GM12864 (cell line): ENCODE measurements around the gene KCNJ18.
"Not testable (repeated sequence)": the region's sequence is repeated elsewhere in the genome, so short reads cannot be mapped to it uniquely, and the experiment has no call there.

Experiments used
- DNase-seq: peaks from one replicate; pipeline ENCODE4 v3.0.0-alpha.2; 2011; ENCODE audit warnings: low read depth
- H3K4me3 ChIP-seq: 2 replicates; pipeline ENCODE4 v1.5.1; 2011; ENCODE audit warnings: mild to moderate bottlenecking, low read depth, low read length, control low read depth
- TF ChIP-seq, protein P1 (sequence below): IDR thresholded peaks from 2 replicates; pipeline ENCODE4 v1.5.1; 2011; ENCODE audit warnings: low read depth, mild to moderate bottlenecking, moderate library complexity, low read length, control low read depth, inconsistent platforms; ENCODE audit errors: missing control alignments

Gene KCNJ18

DNA sequence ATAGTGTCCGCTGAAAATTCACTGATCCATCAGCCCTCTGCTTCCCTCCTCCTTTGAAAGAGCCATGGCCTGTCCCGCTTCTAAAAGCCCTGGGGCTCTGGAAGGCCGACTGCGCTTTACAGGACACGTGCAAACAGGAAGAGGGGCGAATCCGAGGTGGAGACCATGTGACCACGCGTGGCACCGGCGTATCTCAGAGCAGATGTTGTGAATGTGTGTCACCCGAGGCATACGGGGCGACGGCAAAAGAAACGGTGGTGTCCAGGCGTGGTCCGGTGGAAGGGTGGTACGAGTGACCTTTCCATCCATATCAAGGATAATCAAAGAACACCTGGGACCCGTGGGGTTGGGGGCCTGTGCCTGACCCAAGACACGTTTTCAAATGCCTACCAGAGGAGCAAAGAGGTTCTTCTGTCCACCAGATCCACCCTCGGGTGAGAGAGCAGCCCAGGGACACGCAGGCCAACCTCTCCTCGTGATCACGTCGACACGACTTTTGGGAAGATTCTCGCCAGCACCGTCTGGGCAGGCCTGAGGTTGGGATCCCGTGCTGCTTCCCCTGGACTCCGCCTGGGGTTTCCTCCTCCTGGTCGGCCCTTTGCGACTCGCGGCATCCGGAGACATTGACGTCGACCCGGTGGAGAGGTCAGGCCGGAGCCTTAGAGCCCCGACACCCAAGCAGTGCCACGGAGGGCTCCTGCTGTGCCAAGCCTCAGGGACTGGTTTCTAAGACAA lies 7.1 kb upstream of the KCNJ18 start:
- H3K4me3 ChIP-seq, DNase-seq: not testable (repeated sequence)

DNA sequence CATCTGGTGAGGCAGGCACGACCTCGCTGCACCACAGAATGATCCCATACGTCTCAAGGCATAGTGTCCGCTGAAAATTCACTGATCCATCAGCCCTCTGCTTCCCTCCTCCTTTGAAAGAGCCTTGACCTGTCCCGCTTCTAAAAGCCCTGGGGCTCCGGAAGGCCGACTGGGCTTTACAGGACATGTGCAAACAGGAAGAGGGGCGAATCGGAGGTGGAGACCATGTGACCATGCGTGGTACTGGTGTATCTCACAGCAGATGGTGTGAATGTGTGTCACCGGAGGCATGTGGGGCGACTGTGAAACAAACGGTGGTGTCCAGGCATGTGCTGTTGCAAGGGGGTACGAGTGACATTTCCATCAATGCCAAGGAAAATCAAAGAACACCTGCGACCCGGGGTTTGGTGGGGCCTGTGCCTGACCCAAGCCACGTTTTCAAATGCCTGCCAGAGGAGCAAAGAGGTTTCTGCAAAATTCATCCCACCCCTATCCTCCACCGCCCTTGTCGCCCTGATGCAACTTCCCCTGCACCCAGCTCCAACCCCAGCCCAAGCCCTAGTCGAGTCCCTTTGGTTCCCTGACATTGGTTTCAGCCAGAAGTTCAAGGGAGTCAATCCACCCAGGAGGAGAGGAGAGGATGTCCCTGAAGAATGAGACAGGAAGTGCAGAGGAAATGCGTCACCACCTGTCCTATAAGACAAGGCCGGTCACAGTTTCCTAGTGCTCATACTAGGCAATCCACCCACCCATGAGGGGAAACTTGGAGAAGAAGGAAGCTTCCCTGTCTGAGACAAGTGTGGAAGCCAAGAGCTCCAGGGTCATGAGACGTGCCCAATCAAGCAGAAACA lies 5.9 kb upstream of the KCNJ18 start:
- H3K4me3 ChIP-seq, result no peak overlapping the region
- DNase-seq, result no peak
- TF ChIP-seq, protein P1, sequence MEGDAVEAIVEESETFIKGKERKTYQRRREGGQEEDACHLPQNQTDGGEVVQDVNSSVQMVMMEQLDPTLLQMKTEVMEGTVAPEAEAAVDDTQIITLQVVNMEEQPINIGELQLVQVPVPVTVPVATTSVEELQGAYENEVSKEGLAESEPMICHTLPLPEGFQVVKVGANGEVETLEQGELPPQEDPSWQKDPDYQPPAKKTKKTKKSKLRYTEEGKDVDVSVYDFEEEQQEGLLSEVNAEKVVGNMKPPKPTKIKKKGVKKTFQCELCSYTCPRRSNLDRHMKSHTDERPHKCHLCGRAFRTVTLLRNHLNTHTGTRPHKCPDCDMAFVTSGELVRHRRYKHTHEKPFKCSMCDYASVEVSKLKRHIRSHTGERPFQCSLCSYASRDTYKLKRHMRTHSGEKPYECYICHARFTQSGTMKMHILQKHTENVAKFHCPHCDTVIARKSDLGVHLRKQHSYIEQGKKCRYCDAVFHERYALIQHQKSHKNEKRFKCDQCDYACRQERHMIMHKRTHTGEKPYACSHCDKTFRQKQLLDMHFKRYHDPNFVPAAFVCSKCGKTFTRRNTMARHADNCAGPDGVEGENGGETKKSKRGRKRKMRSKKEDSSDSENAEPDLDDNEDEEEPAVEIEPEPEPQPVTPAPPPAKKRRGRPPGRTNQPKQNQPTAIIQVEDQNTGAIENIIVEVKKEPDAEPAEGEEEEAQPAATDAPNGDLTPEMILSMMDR, result no peak

DNA sequence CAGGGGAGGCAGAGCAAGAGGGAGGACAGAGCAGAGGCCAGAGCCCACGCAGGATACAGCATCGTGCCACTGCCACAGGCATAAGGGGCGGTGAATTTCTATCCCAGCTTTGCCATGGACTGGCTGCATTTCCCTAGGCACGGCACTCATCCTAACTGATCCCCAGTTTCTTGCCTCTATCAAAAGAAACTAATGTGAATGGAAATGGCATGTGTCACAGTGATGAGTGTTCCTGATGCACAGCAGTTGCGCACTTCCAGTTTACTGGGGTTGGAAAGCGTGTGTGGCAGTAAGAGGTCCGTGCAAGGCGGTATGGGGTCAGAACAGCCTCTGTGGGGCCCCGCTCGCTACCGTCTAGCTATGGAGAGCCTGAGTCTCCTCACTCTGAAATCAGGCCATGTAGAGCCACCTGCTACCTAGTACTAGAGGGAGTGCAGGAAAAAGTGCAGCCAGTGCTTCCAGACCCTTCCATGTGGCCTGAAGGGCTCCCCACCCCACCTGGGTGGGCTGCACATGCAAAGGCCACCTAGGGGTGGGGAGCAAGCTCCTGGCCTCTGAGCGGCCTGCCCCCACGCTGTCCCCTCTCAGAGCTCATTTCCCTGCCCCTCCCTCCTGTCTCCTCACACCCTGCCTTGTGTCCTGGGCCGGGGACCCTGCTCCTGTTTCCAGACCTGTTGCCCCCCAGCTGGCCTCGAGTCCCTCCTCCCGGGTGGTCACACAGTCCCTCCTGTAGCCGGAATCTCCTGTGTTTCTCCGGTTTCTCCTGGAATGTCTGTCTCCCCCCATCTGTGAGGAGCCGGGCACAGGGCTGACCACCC lies 5.0 kb upstream of the KCNJ18 start:
- no peak for DNase-seq
- TF ChIP-seq, protein P1, result no peak

DNA sequence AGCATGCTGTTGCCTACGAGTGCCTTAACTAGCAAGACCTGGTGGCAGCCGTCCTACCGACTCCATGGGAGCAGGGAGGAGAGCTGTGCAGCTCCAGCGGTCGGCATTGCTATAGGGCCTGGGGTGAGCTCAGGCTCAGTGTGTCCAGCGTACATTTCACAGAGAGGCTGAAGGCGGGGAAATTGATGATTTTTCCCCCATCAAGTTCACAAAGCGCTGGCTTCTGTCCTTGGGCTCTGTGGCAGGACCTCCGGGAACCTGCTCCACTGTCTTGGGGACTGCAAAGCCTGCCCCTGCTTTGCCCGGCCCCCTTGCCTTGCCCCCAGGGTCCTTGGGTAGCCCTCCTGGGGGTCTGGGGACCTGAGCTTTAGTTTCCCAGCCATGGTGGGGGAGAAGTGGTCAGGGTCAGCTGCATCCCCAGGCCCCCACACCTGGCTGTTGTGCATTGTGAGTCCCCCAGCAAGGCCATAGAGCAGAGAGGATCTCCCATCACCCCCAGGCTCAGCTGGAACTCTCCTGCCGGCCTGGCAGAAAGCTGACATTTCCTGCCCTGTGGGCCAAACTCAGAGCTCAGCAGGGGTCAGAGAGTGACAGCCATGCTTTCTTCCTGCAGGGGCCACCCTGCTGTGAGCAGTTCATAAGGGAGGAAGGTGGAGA lies 3.9 kb upstream of the KCNJ18 start:
- no peak overlapping the region for H3K4me3 ChIP-seq
- no peak for DNase-seq
- TF ChIP-seq, protein P1, result no peak

More for the DNA sequence above, 5.0 kb upstream of the KCNJ18 start:
- no peak overlapping the region for H3K4me3 ChIP-seq

DNA sequence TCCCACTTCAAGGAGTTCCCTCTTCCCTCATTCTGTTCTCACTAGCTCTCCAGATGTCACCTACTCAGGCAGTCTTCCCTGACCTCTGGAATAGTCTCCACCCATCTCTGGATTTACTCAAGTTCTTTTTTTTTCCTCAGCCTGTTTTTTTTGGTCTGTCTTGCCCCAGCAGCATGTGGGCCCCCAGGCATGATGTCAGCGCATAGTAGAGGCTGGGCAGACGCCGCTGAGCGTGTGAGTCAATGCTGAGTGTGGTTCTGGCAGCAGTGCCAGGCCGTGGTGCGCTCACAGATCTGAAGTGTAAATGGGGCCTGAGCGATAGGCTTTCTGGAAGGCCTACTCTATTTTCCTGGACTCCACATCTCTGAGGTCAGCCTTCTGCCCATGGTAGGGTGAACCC lies 2.7 kb upstream of the KCNJ18 start:
- no peak for DNase-seq
- no peak overlapping the region for H3K4me3 ChIP-seq
- TF ChIP-seq, protein P1, result no peak

DNA sequence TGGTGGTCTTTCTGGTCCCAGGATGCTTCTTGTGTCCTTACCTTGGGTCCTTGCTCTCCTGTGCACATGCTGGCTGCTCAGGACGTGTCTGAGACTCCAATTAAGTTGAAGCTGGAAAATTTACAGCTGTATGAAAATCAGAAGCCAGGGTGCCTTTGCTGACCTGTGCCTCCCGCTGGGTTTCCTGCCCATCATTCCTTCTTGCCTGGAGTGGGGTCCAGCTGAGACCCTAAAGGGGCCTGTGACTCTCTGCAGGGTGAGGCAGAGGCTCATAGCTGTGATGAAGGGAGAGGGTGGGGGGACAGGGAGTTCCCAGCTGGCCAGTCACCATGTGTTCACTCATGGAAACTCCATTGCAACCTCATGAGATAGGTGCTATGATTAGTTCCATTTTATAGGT lies 1.5 kb upstream of the KCNJ18 start:
- not testable (repeated sequence) for H3K4me3 ChIP-seq, DNase-seq

DNA sequence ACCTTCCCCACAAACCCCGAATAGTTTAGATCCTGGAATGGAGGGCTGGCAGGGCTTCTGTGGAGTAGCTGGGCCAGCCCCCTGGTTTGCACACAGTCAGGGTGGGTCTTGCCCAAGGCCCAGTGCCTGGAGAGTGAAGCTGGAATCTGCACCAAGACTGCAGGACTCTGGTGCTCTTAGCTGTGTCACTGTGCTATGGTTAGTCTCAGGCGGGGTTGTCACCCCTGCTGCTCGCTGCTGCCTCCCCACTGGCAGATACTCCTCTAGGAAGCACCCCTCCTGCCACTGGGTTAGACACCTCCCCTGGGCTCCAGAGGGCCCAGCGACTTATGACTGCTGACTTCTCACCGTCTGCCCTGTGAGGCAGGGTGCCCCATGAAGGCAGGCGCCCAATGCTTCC lies 842 bp upstream of the KCNJ18 start:
- H3K4me3 ChIP-seq, DNase-seq: not testable (repeated sequence)

DNA sequence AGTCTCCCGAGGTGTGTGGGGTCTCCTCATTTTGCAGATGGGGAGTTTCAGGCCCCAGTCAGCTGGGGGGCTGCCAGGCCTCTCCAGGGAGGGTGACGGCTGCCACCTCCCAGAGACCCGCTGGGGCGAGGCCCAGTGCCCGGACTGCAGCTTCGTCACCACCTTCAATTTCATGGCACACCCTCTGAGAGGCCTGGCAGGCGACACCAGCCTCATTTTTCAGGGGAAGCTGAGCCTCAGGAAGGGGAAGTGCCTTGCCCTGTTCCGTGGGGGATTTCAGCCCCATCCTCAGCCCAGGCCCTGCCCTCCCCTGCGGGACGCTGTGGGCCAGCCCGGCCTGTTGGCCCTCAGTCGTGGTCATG lies 362 bp downstream of the KCNJ18 start:
- H3K4me3 ChIP-seq, DNase-seq: not testable (repeated sequence)

DNA sequence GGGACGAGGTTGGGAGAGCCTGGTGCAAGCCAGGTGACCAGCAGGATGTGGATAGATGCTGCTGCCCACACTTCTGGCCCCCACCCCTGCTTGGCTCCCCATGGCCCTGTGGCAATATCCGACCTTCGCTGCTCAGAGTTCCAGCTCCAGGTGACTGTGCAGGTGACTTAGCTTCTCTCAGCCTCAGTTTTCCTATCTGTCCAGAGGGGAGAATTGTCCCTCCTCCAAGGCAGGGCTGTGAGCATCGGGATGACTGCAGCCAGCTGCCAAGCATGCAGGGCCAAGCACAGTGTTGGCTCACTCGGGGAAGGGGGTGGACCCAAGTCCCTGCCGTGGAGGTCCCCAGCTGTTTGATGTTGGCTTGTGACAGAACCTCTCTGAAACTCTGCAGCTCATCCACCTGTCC lies 1.1 kb downstream of the KCNJ18 start:
- DNase-seq, H3K4me3 ChIP-seq: not testable (repeated sequence)

DNA sequence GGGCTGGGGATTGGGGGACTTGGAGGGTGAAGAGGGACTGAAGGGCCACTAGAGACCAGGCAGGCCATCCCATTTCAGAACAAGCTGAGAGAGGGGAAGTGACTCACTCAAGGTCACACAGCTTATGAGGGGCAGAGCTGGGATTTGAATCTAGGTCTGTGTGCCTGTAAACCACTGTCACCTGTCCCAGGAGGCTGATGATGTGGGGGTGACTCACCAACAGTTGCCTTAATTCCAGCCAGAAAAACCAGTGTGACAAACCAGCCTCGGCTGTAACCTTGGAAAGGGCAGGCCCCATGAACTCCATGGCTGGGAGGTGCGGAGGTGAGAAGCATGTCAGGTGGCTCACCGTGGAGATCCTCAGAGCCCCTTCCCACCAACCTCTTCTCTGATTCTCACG lies 1.6 kb downstream of the KCNJ18 start:
- DNase-seq, H3K4me3 ChIP-seq: not testable (repeated sequence)

DNA sequence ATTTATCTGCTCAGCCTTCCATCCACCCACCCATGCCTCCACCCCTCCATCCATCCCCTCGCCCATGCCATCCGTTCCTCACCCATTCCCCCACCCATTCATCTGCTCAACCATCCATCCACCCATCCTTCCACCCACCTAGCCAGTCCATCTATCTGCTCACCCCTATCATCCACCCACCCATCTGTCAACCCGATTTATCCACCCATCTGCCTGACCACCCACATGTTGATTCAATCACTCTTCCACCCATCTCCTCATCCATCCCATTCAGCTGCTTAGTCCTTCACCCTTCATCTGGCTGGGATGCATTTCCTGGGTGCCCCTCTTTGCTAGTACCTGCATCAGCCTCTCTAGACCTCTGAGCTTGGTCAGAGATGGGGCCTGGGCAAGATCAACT lies 3.9 kb downstream of the KCNJ18 start:
- DNase-seq, H3K4me3 ChIP-seq: not testable (repeated sequence)

DNA sequence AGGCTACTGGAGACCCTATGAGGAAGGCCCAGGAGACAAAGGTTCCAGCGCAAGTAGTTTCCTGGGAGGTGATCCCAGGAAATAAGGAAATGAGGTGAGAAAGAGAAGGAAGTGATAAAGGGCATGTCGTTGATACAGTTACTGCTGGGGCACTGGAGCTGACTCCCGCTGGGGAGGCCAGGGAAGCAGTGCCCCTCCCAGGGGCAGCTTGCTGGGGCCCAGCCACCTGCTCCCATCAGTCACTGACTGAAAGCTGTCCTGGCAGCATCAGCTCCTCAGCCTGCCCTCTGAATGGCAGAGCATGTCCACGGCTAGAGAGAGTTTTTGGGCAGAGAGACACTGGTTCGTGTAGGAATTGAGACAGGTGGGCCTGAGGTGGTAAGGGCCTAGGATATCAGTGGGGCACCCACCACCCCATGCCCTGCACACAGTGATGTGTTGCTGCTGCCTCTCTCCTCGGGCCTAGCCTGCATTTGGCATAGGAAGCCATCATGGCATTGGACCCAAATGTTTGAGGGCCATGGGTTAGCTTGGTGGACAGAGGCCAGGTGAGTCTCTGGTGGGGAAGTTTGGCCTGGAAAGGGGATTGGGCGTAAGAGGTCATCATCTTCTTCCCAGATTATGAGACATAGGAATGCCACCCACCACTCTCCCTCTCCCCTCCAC lies 4.7 kb downstream of the KCNJ18 start:
- H3K4me3 ChIP-seq, DNase-seq: not testable (repeated sequence)

DNA sequence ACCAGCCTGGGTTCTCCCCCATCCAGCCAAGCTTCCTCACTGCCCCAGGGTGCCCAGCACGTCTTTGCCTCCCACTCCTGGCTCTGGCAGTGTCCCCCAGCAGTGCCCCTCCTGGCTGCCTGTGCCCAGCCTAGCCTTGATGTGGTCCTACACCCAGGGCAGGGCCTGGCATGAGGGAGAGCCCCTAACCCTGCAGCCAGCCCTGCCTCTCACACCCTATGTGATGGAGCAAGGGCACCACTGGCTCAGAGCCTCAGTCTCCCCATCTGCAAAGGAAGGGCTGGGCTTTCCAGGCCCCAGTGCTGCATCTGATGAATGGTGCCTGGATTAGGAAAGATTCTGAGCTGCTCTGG lies 5.2 kb downstream of the KCNJ18 start:
- H3K4me3 ChIP-seq, DNase-seq: not testable (repeated sequence)
